NCI-H2029 treated with DMSO at 0.1 percent for 48 hours (cell line): ENCODE results near the gene LHX2.
A peak's percentile ranks its signal among the peaks of the same experiment; 100 is the strongest.

Experiments used
- DNase-seq: peaks from one replicate; lab custom pipeline; 2025; lab: John Stamatoyannopoulos, UW

LHX2 gene

DNA sequence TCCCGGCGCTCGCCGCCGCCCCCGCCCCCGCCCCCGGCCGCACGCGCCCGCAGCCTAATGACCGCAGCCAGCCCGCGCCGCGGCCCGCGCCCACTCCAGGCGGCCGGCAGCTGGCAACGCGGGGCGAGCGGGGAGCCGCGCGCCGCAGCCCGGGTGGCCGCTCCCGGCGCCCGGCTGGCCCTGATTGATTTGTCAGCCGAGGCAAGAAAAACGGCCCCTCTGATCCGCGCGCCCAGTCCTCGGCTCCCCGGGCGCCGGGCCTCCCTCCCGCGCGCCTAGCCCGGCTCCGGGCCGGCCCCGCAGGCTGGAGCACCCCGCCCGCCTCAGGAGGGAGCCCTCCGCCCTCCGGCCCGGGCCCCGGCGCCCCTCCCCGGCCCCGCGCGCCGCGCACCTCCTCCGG is 11.9 kb upstream of the LHX2 start:
- DNase-seq: no peak

DNA sequence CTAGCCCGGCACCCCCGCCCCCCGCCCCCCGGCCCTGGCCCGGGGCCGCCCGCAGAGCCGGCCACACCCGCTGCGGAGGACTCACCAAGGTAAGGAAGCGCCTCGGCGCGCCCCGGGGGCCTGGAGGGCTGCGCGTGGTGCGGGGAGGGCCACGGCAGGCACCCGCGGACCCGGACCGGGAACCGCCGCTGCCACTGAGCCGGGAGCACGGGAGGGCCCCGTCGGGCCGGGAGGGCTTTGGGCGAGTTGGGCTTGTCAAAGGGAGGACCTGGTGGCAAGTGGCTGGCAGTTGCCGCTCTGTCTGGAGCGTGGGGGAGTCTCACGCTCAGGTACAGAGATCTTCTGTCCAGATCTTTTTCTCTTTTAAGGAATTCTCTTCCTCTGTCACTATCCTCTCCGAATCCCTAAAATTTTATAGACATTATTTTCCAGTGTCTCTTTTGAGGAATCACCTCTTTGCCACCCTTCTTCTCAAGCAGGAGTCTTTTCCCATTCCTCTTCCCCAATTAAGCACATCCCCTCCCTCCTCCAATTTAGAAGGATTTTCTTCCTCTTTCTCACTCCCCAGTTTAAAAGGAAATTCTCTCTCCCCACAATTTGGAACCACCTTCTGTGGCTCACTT is 11.3 kb upstream of the LHX2 start:
- no peak for DNase-seq

DNA sequence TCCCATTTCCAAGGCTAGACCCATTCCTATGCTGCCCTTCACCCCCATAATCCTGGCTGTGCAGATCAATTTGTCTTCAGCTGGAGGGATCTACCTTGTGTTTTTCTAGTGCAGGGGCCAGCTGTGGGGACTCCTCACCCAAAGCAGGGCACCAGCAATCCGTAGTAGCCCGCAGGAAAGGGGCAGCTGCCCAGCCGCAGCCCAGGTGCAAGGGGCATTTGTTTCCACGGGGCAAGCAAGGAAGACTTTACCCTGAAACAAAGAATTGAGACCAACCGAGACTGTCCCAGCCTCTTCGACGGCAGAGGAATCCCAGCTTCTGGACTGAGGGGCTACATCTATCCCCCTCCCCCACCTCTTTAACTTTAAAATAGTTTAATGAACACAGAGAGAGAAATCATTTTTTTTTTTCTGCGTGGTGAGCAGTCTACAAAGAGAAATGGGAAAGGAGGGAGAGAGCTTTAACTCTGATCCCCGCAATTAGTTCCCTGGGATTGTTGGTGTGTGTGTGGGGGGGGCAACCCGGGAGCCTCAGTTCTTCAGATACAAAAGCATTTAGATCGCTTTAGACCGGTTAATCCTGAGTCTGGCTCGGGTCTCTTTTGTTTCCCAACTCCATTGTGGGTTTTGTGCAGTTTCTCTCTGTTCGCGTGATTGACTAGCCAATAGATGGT is 10.6 kb upstream of the LHX2 start:
- no peak for DNase-seq

DNA sequence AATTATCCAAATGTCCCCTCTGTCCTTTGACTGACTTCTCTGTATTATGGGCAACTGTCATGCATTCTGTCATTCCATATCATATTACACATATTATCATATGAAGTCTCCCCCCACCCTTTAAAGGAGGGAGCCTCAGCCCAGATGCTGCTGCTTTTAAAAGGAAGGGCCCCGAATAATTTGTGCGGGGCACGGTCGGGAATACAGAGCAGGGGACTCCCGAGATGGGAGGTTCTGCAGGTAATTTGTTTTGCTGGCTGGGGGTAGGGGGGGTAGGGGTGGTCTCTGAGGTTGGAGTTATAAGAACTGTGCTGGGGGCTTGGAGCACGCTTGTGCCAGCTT is 10.1 kb upstream of the LHX2 start:
- DNase-seq: no peak

DNA sequence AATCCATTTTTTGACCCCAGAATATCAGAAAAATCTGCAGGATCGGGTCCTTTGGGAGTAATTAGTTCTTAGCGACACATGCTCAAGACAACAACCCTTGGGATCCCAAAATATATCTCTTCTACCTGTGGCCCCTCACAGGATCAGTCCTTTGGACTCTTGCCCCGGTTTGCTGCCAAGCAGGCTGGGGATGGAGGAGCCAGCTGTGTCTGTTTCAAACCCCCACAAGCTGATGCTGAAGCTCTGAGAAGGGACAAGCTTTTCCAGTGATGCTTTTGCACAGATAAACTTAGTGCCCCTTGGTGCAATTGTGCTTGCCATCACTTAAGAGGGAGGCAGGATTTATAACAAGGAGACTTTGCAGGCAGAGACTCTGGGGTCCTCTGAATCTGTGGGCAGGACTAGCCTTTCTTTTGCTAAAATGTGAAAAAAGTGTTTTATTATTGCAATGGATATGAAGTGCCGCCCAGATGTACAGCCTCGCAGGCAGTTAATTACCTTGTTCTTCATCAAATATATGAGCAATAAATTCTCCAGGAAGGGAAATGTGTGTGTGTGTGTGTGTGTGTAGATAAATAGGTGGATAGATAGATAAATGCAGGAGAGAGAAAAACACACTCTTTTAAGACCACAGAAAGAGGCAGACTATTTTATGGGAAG is 9.6 kb upstream of the LHX2 start:
- DNase-seq: no peak

DNA sequence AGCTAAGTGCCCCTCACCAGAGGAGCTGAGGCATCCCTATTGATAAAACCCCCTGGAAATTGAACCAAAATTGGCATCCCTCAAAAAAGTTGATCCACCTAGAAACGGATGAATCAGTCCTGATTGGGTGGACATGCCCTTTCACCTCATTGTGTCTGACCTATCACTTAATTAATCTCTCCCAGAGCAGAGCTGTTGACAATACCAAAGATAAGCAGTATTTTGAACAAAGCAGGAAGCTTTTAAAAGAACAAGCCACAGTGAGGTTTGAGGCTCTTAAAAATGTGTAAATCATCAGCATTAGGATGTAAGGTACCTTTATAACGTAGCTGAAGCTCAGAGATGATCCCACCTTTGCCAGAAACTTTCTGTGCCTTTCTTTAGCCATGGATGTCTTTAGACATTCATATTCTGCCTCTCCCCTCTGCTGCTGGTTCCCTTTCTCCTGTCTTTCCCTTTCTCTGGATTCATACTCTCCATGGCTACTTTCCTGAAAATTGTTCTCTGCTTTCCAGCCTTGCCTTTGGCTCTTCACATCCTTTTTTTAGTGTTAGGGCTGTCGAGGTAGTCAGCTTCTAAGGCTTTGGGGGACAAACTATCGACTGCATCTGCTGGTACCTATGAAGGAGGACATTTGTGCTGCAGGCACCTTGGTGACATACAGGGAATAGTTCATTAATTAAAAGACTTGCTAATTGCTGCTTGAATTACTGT is 7.8 kb upstream of the LHX2 start:
- DNase-seq: no peak

DNA sequence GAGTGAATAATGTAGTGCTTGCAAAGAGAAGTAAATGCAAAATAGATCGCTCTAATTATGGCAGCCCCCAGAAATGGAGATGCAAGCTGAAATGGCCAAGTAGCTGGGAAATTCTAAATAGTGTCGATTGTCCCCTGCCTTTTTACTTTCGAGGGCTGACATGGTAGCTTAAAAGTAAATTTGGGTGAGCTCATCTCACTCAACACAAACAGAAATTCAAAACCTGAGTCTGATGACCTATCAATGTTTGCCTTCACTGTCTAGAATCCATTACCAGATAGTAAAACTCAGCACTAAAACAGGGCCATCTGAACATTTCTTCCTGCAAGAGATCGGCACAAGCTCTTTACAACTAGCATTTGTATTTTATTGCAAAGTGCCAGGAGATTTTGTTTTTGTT is 7.0 kb upstream of the LHX2 start:
- DNase-seq: peak; percentile 86

DNA sequence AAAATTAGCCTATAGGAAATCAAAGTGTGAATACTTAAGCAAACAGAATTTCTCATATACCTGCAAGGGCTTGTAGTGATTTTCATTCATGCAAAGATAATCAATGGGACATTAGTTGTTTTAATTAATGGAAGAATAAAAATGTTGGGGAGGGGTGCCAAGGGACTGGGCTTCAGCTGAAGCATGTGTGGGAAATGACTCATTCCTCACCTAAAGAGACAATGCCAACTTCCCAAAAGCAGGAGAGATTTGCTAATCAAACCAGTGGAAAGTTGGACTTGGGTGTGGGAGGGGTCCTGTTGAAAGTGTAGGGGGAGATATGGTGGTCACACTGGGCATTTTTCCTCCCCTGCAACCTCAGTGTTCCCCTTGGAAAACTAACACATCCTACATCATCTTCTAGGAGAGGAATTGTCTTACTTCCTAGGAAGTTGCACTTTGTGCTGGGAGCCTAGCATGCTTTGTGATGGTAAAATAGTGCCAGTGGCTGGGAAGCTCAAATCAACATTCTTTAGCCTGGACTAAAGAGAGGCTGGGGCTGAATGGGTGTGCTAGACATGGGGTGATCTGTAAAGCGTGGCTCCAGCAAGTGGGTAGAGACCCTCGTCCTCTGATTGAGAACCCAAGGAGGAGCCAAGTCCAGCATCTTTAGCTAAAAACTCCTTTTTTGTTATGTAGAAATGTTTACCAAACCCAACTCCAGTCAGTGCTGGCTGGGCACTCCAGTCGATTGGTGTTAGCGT is 6.4 kb upstream of the LHX2 start:
- DNase-seq: no peak

DNA sequence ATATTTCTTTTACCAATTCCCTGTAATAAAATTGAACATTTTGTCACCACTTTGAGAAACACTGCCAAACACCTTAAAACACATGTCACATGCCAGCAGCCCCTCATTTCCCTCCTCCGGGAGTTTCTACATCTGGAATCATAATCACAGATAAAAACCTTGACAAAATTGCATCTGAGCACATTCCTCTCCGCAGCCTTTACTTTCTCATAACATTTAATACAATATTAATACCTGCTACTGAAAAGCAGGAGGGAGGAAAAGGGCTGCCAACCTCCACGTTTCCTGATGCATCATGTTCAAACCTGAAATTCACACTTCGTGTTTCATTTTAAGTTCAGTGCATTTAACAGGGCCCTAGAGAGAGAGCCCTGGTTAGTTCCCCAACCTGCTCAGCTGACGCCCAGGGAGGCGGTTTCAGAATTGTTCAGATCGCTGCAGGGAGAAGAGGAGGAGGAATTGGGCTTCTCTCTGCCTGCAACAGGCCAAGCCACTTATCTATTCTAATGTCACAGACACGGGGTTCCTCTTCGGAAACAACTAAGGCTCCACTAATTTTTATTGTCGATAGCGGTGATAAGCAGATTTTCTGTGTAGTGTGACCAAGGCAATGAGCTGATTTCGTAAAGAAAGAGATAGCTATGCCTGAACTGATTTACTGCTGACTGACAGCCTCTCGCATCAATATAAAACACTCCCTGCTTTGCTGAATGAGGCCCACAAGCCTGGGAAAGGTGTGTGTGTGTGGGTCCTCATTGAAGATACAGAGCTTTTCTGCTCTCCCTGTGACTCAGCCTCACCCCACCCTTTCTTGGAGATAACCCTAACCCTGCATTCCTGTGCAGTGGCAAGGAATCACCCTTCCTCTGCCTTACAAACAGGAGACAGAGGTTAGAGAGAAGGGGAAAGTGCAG is 4.9 kb upstream of the LHX2 start:
- no peak for DNase-seq

DNA sequence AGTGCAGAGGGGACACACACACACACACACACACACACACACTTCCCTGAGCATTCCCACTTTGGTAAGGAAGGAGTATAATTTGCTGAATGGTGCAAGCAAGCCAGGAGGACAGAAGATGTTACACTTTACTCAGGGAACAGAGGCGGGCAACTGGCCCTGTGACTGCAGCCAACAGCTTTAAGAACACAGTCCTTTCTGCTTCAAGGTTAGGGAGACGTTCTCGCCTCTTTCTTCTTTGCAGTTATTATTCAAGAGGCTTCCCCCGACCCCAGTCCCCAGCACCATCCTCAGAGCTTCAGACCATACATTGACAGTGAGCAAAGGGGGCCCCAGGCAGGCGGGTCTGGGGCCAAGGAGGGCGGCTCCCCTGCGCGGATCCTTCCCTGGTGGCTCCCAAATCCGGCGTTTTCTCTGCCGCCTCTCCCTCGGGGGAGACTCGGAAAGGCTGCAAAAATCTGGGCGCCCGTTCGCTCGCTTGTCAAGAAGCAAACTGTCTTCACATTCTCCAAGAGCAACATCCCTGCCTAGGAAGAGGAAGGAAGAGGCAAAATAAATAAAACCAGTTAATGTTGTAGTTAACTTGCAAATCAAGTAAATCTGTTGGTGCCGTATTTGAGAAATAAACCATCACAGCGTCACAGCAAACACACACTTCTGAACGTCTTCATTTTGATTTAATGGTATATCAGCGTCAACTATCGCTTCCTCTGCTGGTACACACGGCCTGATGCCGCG is 3.8 kb upstream of the LHX2 start:
- DNase-seq: no peak

DNA sequence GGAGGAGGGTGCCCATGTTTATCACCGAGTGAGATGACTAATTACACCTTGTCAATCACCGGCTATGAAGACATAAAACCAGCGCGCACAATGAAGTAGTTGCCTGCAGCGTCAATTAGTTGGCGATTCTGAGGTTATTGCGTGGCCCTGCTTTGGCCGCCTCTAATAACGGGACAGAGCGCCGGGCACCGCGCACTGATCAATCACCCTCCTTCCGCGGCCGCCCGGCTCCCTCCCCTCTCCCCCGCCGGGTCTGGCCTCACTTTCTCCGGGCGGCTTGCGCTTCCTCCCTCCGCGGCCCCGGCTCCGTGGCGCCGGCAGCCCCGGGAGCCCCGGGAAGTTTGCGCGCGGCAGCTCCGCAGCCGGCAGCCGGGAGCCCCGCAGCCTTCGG is 3.3 kb upstream of the LHX2 start:
- peak; percentile 38 for DNase-seq

DNA sequence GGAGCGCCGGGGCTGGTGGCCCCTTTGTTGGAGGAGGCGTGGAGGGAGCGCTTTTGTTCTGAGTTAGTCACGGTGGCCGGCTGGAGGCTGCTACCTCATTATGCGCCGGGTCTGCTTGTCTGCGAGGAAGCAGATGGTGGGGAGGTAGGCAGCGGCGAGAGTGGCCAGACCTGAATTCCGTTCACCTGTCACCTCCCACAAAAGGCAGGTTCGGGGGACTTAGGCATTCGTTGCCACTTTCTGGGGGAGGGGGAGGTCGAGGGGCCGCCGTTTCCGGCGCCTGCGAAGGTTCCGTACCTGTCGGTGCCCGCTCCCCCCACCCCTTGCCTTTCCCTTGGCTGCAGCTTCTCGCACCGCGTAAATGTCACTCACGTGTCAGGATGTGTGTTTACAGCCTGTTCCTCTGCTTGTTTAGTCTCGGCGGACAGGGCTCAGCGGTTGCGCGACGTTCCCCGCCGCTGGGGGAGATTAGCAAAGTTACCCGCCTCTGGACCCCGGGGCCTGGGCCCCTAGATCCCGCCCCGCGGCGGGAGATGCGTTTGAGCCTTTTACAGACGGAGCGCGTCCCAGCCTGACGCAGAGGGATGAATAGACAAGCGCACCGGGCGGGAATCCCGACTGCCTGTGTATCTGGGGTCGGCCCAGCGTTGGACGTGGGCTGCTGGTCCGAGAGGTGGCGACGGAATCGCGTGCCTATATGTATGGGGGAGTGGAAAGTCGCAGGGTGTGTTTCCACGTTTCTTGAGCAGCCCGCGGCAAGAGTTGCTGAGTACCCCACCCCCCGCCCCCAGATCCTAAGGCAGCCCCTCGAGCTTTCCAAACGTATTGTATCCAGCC is 2.7 kb upstream of the LHX2 start:
- peak; percentile 89 for DNase-seq

DNA sequence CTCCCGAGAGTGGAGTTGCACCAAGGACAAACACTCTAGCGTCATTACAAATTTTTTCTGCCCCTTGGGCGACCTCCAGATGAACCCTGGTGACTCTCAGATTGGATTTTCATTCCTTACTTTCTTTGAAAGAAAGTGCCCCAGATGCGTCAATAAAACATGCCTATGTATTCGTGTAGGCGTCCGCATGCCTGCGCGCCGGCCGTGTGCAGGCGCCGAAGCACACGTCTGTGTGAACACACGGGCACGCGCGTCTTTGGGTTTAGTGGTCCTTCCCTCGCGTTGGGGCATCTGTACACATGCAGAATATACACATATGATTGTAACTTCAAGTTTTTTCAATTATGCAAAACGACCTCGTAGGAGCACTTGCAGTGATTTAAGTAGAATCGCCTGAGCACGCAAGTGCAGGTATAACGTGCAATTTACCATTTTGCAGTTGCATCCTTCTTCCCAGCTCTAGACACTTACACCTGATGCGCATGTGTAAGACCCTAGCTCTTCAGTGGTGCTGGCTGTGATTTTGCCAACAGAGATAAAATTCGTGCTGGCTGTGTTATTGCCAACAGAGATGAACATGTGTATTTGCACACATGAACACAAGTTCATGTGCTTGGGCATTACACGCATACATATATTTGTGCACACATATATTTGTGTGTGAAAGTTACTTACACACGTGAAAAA is 1.9 kb upstream of the LHX2 start:
- no peak for DNase-seq

DNA sequence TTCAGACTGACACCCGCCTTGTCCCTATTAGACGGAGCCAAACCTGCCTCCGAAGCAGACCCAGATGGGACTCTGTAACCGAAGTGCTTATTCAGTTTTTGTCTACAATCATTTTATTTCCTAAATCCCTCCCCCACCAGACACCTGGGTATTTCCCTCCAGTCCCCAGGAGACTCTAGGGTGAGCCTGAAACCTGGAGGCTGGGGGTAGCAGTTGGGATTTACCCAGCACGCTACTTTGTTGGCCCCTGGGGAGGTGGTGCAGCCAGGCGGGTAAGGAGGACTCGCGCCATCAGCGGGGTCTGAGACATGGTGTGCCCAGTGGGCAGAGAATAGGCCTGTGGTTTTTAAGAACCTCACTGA is 1.3 kb upstream of the LHX2 start:
- no peak for DNase-seq

DNA sequence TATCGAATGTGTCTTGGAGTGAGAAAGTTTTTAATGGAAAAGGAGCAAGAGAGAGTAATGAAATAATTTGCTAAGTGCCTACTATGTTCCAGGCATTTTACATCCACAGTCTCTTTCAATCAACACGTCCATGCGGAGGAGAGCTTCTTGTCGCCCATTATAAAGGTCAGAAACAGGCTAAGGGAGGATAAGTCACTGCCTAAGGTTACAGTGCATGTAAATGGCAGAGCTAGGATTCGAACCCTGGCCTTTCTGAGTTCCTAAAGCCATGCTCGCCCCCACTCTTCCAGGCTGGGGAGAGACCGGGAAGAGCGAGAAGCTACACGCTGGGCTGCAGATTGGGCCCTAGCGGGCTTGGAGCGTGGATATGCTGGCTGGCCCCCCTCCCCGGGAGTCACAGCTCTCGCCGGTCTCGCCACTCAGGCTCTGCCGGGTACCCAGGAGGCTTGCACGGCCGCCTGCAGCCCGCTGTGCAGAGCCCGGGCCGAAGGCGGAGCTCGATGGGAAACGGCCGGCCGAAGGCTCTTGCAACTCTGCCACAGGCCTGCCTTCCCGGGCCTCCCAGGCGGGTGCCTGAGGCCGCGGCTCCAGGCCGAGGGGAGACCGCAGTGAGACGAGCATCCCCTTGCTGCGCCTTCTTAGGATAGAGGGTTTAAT is 775 bp upstream of the LHX2 start:
- DNase-seq: no peak

DNA sequence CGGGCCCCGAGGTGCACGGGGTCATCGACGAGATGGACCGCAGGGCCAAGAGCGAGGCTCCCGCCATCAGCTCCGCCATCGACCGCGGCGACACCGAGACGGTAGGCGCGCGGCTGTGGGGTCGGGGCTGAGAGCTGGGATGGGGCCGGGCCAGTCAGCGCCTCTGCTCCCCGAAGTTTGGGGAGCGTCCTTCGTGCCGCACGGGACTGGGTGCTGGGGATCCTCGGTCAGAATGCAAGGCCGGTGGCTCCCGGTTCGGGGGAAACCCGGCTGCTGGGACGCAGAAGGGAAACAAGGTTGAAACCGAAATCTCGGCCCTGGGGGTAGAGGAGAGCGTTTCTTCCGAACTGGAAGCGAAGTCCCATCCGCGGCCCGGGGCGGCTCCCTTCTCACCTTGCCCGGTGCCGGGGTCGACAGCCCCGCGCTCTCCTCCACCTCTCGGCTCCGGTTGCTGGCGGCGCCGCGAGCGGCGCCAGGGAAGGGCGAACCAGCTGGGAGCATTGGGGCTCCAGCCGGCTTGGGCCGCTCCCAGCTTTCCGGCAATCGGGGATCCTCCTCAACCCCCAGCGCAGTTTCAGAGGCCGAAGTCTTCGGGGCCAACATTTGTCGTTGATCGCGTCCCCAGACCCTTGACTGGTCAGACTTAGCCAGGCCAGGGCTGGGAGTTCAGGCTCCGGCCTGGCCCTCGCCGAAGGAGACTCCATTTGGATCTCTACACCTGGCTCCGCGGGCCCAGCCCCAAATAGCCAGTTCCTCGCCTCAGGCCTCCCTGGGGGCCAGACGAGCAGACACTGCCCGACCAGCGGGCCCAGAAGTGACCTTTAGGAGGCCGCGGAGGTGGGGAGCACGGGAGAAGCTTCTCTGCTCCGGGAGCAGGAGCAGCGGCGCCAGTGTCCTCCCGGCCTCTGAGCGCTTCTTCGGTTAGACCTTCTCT is 1.1 kb downstream of the LHX2 start:
- DNase-seq: no peak
